SU-DHL-6 (cell line): Measurements from ENCODE around the gene ECI1.

Experiments
- H2AFZ ChIP-seq: fragments of 200-600 bp; sonication (generic); 2 replicates; pipeline ENCODE4 v1.6.1; 2014; ENCODE audit warnings: low read depth, mild to moderate bottlenecking, moderate library complexity, mixed read lengths, antibody characterized with exemption, low read length; ENCODE audit not compliant: severe bottlenecking
- H3F3A ChIP-seq: fragments of 200-600 bp; shearing (Covaris generic); 2 replicates; pipeline ENCODE4 v1.6.0; 2016; ENCODE audit warnings: antibody characterized with exemption, mild to moderate bottlenecking; ENCODE audit not compliant: insufficient read depth
- H3K27ac ChIP-seq: fragments of 200-600 bp; sonication (generic); 2 replicates; pipeline ENCODE4 v1.5.1; 2016; ENCODE audit warnings: low read depth, mild to moderate bottlenecking, low read length, moderate library complexity, mixed read lengths
- H3K27me3 ChIP-seq: fragments of 200-600 bp; sonication (generic), shearing (Covaris generic); 2 replicates; pipeline ENCODE4 v1.6.0; 2014; ENCODE audit warnings: mild to moderate bottlenecking, low read length
- H3K36me3 ChIP-seq: fragments of 200-600 bp; sonication (generic); 2 replicates; pipeline ENCODE4 v1.6.1; 2014; ENCODE audit warnings: mild to moderate bottlenecking, low read length, mixed read lengths
- H3K4me2 ChIP-seq: fragments of 300-600, 200-600 bp; shearing (Covaris generic), sonication (generic); 2 replicates; pipeline ENCODE4 v1.6.0; 2014; ENCODE audit warnings: low read length, low read depth, mild to moderate bottlenecking; ENCODE audit not compliant: poor library complexity, severe bottlenecking
- H3K4me3 ChIP-seq: fragments of 200-600 bp; sonication (generic); 2 replicates; pipeline ENCODE4 v1.5.1; 2014; ENCODE audit warnings: antibody characterized with exemption, low read length, mild to moderate bottlenecking, mixed read lengths; ENCODE audit not compliant: insufficient read depth, poor library complexity, severe bottlenecking
- H3K79me2 ChIP-seq: fragments of 200-600 bp; sonication (generic); 2 replicates; pipeline ENCODE4 v1.6.1; 2014; ENCODE audit warnings: mild to moderate bottlenecking, low read length, moderate library complexity; ENCODE audit not compliant: insufficient read depth
- H3K9ac ChIP-seq: fragments of 200-600 bp; sonication (generic); 2 replicates; pipeline ENCODE4 v1.7.0; 2014; ENCODE audit warnings: mild to moderate bottlenecking, low read length
- H3K9me2 ChIP-seq: fragments of 200-600 bp; sonication (generic); replicated peaks from 2 replicates; pipeline ENCODE4 v1.6.1; 2014; ENCODE audit warnings: low read length; ENCODE audit not compliant: insufficient read depth
- H3K9me3 ChIP-seq: fragments of 200-600 bp; sonication (generic); 2 replicates; pipeline ENCODE4 v1.6.1; 2014; ENCODE audit warnings: low read length, mixed read lengths; ENCODE audit not compliant: insufficient read depth
- H4K20me1 ChIP-seq: fragments of 200-600 bp; sonication (generic); 2 replicates; pipeline ENCODE4 v1.6.1; 2014; ENCODE audit warnings: low read depth, mild to moderate bottlenecking, antibody characterized with exemption, low read length, moderate library complexity, mixed read lengths
- CTCF ChIP-seq: fragments of 200-600 bp; sonication (generic); IDR thresholded peaks from one replicate; pipeline ENCODE4 v1.5.1; 2017; ENCODE audit warnings: antibody characterized with exemption, mild to moderate bottlenecking, low read length, moderate library complexity; ENCODE audit not compliant: insufficient read depth, poor library complexity, severe bottlenecking
- EZH2phosphoT487 ChIP-seq: fragments of 200-600 bp; sonication (generic), shearing (Covaris generic); conservative IDR thresholded peaks from 2 replicates; pipeline ENCODE4 v1.6.1; 2018; ENCODE audit warnings: mild to moderate bottlenecking, antibody characterized with exemption, low read length, moderate library complexity, mixed read lengths

Gene ECI1

GRCh38 chr16:2198283-2198682 is 53.1 kb downstream of the ECI1 start:
- Histone ChIP-seq H3F3A (0 out of 2 replicates have a peak, but pooled peaks cover 8% of the 10 kb centered on the region), H3K27me3 (no peaks in the 10 kb centered on the region), H3K4me3 (no peak overlapping the region), H2AFZ (no peak overlapping the region), H3K9me2 (no peaks in the 10 kb centered on the region), H3K9ac (no peak overlapping the region), H4K20me1 (no peaks in the 10 kb centered on the region), H3K36me3 (no peaks in the 10 kb centered on the region), H3K27ac (no peak overlapping the region), H3K79me2 (no peaks in the 10 kb centered on the region), H3K9me3 (no peaks in the 10 kb centered on the region), H3K4me2 (no peak overlapping the region)
- TF ChIP-seq CTCF: no peak
- TF ChIP-seq EZH2phosphoT487: no peak

- Histone ChIP-seq H3K9me3 (no peaks in the 10 kb centered on the region), H3K27me3 (no peaks in the 10 kb centered on the region), H3K4me3 (no peak overlapping the region), H3K36me3 (no peaks in the 10 kb centered on the region), H4K20me1 (no peaks in the 10 kb centered on the region), H3K9me2 (no peaks in the 10 kb centered on the region), H3K9ac (no peak overlapping the region), H3F3A (0 out of 2 replicates have a peak, but pooled peaks cover 8% of the 10 kb centered on the region), H2AFZ (no peak overlapping the region), H3K4me2 (no peak overlapping the region), H3K27ac (no peak overlapping the region), H3K79me2 (no peaks in the 10 kb centered on the region)
- no peak for TF ChIP-seq EZH2phosphoT487
Observed at GRCh38 chr16:2197765-2198164, 53.6 kb downstream of the ECI1 start.

- no peak overlapping the region for H3K9ac ChIP-seq
- no peaks in the 10 kb centered on the region for H3K27me3 ChIP-seq
- H3K79me2 ChIP-seq: no peaks in the 10 kb centered on the region
- TF ChIP-seq EZH2phosphoT487 (no peak), CTCF (no peak)
- no peaks in the 10 kb centered on the region for H3K9me3 ChIP-seq
- H3K36me3 ChIP-seq: no peaks in the 10 kb centered on the region
- H3F3A ChIP-seq: 0 out of 2 replicates have a peak, but pooled peaks cover 8% of the 10 kb centered on the region
- no peak overlapping the region for H3K4me2 ChIP-seq
- no peak overlapping the region for H3K27ac ChIP-seq
- H3K4me3 ChIP-seq: no peak overlapping the region
- no peaks in the 10 kb centered on the region for H3K9me2 ChIP-seq
- H4K20me1 ChIP-seq: no peaks in the 10 kb centered on the region
- no peak overlapping the region for H2AFZ ChIP-seq
Observed at GRCh38 chr16:2196981-2197511, 54.3 kb downstream of the ECI1 start.

GRCh38 chr16:2196162-2196980 is 55.0 kb downstream of the ECI1 start, which contains the start of gene CASKIN1:
CASKIN1 (minus strand) TSS chr16:2196605; CDS start chr16:2196432, 173 bp downstream.
- Histone ChIP-seq H3K79me2 (no peaks in the 10 kb centered on the region), H3K9ac (no peak within 1 kb of the TSS), H3K9me2 (no peaks in the 10 kb centered on the region), H3K4me3 (no peak within 1 kb of the TSS), H3K27me3 (no peaks in the 10 kb centered on the region), H3K4me2 (peak within 1 kb of the TSS; percentile 23), H2AFZ (no peak within 1 kb of the TSS), H3K36me3 (no peaks in the 10 kb centered on the region), H3K27ac (no peak within 1 kb of the TSS), H4K20me1 (no peaks in the 10 kb centered on the region), H3K9me3 (no peaks in the 10 kb centered on the region), H3F3A (0 out of 2 replicates have a peak, but pooled peaks cover 8% of the 10 kb centered on the region)
- TF ChIP-seq EZH2phosphoT487: no peak
- TF ChIP-seq CTCF: no peak
